Measurements from ENCODE around the gene SIRPB2. TPM values are rescaled to one million over a fixed set of nuclear protein-coding genes. Genes with fewer than 3 reads are reported as not detected.

SIRPB2 gene
- total and polyA plus RNA-seq, 2 of the 4 experiments (the other 2 are of a cell fraction) = not detected

DNA sequence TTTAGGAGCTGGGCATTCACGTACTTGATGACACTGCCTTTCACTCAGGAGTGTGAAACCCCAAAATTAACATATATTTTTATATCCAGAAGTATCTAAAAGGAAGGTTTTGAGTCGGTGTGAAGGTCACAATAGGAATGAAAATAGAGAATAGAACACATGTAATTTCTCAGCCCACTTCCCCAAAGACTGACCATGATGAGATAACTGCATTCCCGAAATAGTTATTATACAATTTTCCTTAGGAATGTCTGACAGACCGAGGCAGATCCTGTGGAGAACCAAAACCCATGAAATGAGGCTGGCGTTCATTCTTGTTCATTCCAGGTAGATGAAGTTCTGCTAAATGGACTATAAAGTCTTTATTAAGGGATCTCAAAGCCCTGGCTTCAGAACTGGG is 34.9 kb downstream of the SIRPB2 start:
- H3K4me3 ChIP-seq (ENCODE audit: insufficient read depth, low read depth, low read length) = no peak overlapping the region
- no peak overlapping the region for H3K9ac ChIP-seq (ENCODE audit: low read depth, low read length)
- H3K56ac ChIP-seq (ENCODE audit: extremely low read depth, insufficient read depth, low read length) = no peak overlapping the region
- no peak overlapping the region for H2AK9ac ChIP-seq (replicated peaks; ENCODE audit: low read depth, low read length, poor library complexity)
- H3K9me1 ChIP-seq (ENCODE audit: insufficient read depth, low read length) = peaks cover 11% of the 10 kb centered on the region; the same call in 1 of the 2 replicates
- no peak overlapping the region for H2AFZ ChIP-seq (replicated peaks; ENCODE audit: low read length, poor library complexity)
- no peak overlapping the region for H2AK5ac ChIP-seq (ENCODE audit: low read depth, low read length)
- H3K9me3 ChIP-seq (ENCODE audit: control insufficient read depth, insufficient read depth, low read length) = peaks cover 10% of the 10 kb centered on the region
- no peak overlapping the region for H4K5ac ChIP-seq (ENCODE audit: low read depth, low read length)
- no TSS peak for BruUV-seq (replicated peaks)
- H3K36me3 ChIP-seq (ENCODE audit: control insufficient read depth, insufficient read depth, low read length) = peaks cover 59% of the 10 kb centered on the region
- ATAC-seq (ENCODE audit: low read depth) (peak; percentile 51), DNase-seq (peak; percentile 33)
- H3K14ac ChIP-seq (replicated peaks; ENCODE audit: low read depth, low read length) = no peak overlapping the region
- ChIA-PET CTCF (no interaction called here), POLR2A (ENCODE audit: unreplicated experiment) (no interaction called here)
- no peak overlapping the region for H3K27ac ChIP-seq (ENCODE audit: insufficient read depth, low read length)
- in situ Hi-C loops (cut with MboI; ENCODE audit: low sequenced_read_pairs) (no loop called here), dilution Hi-C loops (cut with HindIII; ENCODE audit: low sequenced_read_pairs, unreplicated experiment) (no loop called here), intact Hi-C loops (cut with micrococcal nuclease) (no loop called here)
- no peak overlapping the region for H3K4ac ChIP-seq (ENCODE audit: low read depth, low read length)
- no peak overlapping the region for H4K8ac ChIP-seq (ENCODE audit: low read depth in 2 of 2, low read length in 2 of 2)
- no peak overlapping the region for H3K18ac ChIP-seq (ENCODE audit: low read depth, low read length)
- H4K20me1 ChIP-seq (ENCODE audit: insufficient read depth, low read length) = 0 out of 2 replicates have a peak, but pooled peaks cover 5% of the 10 kb centered on the region
- no CpG with 5 or more reads among the region's 5 CpGs for WGBS, 2 experiments (ENCODE audit: extremely low coverage in 2 of 2, insufficient read length in 1 of 2)
- H2BK120ac ChIP-seq (ENCODE audit: low read depth, low read length) = no peak overlapping the region
- no peak overlapping the region for H3K23ac ChIP-seq (ENCODE audit: low read depth, low read length)
- H3K4me1 ChIP-seq (ENCODE audit: control insufficient read depth, insufficient read depth, low read length) = no peaks in the 10 kb centered on the region
- peaks cover 31 to 43% of the 10 kb centered on the region in 2 experiments for H3K79me1 ChIP-seq (ENCODE audit: low read depth in 1 of 2, low read length in 2 of 2)
- no peak overlapping the region for H2BK15ac ChIP-seq (ENCODE audit: low read depth, low read length)
- H2BK20ac ChIP-seq (ENCODE audit: low read depth, low read length) = no peak overlapping the region
- H3K4me2 ChIP-seq (ENCODE audit: low read depth, low read length) = no peak overlapping the region
- H2BK5ac ChIP-seq (ENCODE audit: low read depth, low read length, poor library complexity, severe bottlenecking) = no peak overlapping the region
- H4K91ac ChIP-seq (ENCODE audit: insufficient read depth, low read depth, low read length) = no peak overlapping the region
- TF ChIP-seq, protein P1, sequence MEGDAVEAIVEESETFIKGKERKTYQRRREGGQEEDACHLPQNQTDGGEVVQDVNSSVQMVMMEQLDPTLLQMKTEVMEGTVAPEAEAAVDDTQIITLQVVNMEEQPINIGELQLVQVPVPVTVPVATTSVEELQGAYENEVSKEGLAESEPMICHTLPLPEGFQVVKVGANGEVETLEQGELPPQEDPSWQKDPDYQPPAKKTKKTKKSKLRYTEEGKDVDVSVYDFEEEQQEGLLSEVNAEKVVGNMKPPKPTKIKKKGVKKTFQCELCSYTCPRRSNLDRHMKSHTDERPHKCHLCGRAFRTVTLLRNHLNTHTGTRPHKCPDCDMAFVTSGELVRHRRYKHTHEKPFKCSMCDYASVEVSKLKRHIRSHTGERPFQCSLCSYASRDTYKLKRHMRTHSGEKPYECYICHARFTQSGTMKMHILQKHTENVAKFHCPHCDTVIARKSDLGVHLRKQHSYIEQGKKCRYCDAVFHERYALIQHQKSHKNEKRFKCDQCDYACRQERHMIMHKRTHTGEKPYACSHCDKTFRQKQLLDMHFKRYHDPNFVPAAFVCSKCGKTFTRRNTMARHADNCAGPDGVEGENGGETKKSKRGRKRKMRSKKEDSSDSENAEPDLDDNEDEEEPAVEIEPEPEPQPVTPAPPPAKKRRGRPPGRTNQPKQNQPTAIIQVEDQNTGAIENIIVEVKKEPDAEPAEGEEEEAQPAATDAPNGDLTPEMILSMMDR (conservative IDR thresholded peaks at IDR 0.05; ENCODE audit: low read depth, low read length) = no peak
- no peak for TF ChIP-seq FOS (IDR thresholded peaks at IDR 0.05; ENCODE audit: low read depth, low read length)
- no peak for TF ChIP-seq CHD1 (IDR thresholded peaks at IDR 0.05; ENCODE audit: low read depth, low read length)
- no peak for TF ChIP-seq NFE2L2 (IDR thresholded peaks at IDR 0.05; ENCODE audit: low read depth, low read length)
- TF ChIP-seq BHLHE40 (IDR thresholded peaks at IDR 0.05; ENCODE audit: low read depth, low read length) = no peak
- no peak for TF ChIP-seq RFX5 (IDR thresholded peaks at IDR 0.05; ENCODE audit: low read depth, low read length)
- no peak for TF ChIP-seq CEBPB (IDR thresholded peaks at IDR 0.05; ENCODE audit: low read depth, low read length)
- TF ChIP-seq POLR2A (IDR thresholded peaks at IDR 0.05; ENCODE audit: low read depth, low read length) = no peak
- TF ChIP-seq RCOR1 (IDR thresholded peaks at IDR 0.05; ENCODE audit: insufficient replicate concordance, low read length) = no peak
- TF ChIP-seq MAFK (IDR thresholded peaks at IDR 0.05; ENCODE audit: low read depth, low read length) = no peak
- no peak for TF ChIP-seq MXI1 (IDR thresholded peaks at IDR 0.05; ENCODE audit: borderline replicate concordance, low read depth, low read length)
- TF ChIP-seq, protein P2, sequence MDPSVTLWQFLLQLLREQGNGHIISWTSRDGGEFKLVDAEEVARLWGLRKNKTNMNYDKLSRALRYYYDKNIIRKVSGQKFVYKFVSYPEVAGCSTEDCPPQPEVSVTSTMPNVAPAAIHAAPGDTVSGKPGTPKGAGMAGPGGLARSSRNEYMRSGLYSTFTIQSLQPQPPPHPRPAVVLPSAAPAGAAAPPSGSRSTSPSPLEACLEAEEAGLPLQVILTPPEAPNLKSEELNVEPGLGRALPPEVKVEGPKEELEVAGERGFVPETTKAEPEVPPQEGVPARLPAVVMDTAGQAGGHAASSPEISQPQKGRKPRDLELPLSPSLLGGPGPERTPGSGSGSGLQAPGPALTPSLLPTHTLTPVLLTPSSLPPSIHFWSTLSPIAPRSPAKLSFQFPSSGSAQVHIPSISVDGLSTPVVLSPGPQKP (IDR thresholded peaks at IDR 0.05; ENCODE audit: borderline replicate concordance, low read depth, low read length) = no peak
- no peaks in the 10 kb centered on the region for H3K27me3 ChIP-seq (ENCODE audit: control insufficient read depth, insufficient read depth, low read length)
